ENCODE data around the gene OCEL1.

- TF ChIP-seq, protein P1, sequence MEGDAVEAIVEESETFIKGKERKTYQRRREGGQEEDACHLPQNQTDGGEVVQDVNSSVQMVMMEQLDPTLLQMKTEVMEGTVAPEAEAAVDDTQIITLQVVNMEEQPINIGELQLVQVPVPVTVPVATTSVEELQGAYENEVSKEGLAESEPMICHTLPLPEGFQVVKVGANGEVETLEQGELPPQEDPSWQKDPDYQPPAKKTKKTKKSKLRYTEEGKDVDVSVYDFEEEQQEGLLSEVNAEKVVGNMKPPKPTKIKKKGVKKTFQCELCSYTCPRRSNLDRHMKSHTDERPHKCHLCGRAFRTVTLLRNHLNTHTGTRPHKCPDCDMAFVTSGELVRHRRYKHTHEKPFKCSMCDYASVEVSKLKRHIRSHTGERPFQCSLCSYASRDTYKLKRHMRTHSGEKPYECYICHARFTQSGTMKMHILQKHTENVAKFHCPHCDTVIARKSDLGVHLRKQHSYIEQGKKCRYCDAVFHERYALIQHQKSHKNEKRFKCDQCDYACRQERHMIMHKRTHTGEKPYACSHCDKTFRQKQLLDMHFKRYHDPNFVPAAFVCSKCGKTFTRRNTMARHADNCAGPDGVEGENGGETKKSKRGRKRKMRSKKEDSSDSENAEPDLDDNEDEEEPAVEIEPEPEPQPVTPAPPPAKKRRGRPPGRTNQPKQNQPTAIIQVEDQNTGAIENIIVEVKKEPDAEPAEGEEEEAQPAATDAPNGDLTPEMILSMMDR (IDR thresholded peaks at IDR 0.05) = no peak
- no peak for TF ChIP-seq EZH2 (IDR thresholded peaks at IDR 0.05; ENCODE audit: borderline replicate concordance, insufficient read depth, low read depth, low read length, poor library complexity, severe bottlenecking)
Measured at GRCh38 chr19:17183858-17184321, 42.1 kb upstream of the OCEL1 start.

All from B cell (primary cell).